Neural crest cell (in vitro differentiated cells): ENCODE data around the gene CPSF4L. TPM values are rescaled to one million over a fixed set of nuclear protein-coding genes. Genes with fewer than 3 reads are reported as not detected.

Source experiments
- DNase-seq: peaks from one replicate; pipeline ENCODE4 v3.0.0; 2021; ENCODE audit warnings: low read depth, mixed read lengths, low spot score
- H3K27ac Mint-ChIP-seq: one replicate; pipeline ENCODE4 v1.8.0; 2021; ENCODE audit warnings: mild to moderate bottlenecking, mixed read lengths; ENCODE audit not compliant: unreplicated experiment
- H3K27me3 Mint-ChIP-seq: 2 replicates; pipeline ENCODE4 v1.8.0; 2021; ENCODE audit warnings: low read depth, mild to moderate bottlenecking, mixed read lengths
- H3K36me3 Mint-ChIP-seq: 2 replicates; pipeline ENCODE4 v1.8.0; 2021; ENCODE audit warnings: low read depth, mild to moderate bottlenecking, mixed read lengths
- H3K4me1 Mint-ChIP-seq: 2 replicates; pipeline ENCODE4 v1.8.0; 2021; ENCODE audit warnings: mixed read lengths
- H3K4me3 Mint-ChIP-seq: one replicate; pipeline ENCODE4 v1.8.0; 2021; ENCODE audit warnings: mild to moderate bottlenecking, mixed read lengths
- H3K9me3 Mint-ChIP-seq: 2 replicates; pipeline ENCODE4 v1.8.0; 2021; ENCODE audit warnings: mixed read lengths
- total RNA-seq: library from RNA; stranded (reverse); gene quantifications from 2 replicates; pipeline ENCODE4 v1.2.1, GENCODE V29; 2021
- TF ChIP-seq, protein P1 (sequence below): fragments of 200-600 bp; sonication (generic); conservative IDR thresholded peaks from 2 replicates; pipeline ENCODE4 v1.5.0; 2021; ENCODE audit warnings: antibody characterized with exemption, mild to moderate bottlenecking

The CPSF4L gene
- total RNA-seq, 1 donor from 2014 or later = not detected

DNA sequence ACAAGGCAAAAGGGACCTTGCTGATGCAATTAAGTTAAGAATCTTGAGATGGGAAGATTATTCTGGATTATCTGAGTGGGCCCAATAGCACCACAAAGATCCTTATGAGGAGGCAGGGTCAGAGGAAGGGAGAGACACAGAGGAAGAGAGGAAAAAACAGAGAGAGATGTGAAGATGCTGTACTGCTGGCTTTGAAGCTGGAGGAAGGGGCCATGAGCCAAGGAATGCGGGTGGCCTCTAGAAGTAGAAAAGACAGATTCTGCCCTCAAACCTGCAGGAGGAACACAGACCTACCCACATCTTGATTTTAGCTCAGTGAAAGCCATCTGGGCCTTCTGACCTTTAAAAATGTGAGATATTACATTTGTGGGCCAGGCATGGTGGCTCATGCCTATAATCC, 8.1 kb upstream of the CPSF4L start:
- Mint-ChIP-seq H3K27ac (no peak overlapping the region), H3K4me1 (peaks cover 30% of the 10 kb centered on the region), H3K9me3 (no peaks in the 10 kb centered on the region), H3K36me3 (no peaks in the 10 kb centered on the region), H3K27me3 (peaks cover 51% of the 10 kb centered on the region), H3K4me3 (no peak overlapping the region)
- TF ChIP-seq, protein P1, sequence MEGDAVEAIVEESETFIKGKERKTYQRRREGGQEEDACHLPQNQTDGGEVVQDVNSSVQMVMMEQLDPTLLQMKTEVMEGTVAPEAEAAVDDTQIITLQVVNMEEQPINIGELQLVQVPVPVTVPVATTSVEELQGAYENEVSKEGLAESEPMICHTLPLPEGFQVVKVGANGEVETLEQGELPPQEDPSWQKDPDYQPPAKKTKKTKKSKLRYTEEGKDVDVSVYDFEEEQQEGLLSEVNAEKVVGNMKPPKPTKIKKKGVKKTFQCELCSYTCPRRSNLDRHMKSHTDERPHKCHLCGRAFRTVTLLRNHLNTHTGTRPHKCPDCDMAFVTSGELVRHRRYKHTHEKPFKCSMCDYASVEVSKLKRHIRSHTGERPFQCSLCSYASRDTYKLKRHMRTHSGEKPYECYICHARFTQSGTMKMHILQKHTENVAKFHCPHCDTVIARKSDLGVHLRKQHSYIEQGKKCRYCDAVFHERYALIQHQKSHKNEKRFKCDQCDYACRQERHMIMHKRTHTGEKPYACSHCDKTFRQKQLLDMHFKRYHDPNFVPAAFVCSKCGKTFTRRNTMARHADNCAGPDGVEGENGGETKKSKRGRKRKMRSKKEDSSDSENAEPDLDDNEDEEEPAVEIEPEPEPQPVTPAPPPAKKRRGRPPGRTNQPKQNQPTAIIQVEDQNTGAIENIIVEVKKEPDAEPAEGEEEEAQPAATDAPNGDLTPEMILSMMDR = no peak
- no peak for DNase-seq

- Mint-ChIP-seq H3K27me3 (peaks cover 46% of the 10 kb centered on the region), H3K4me1 (peaks cover 30% of the 10 kb centered on the region), H3K36me3 (no peaks in the 10 kb centered on the region), H3K9me3 (no peaks in the 10 kb centered on the region), H3K27ac (no peak overlapping the region), H3K4me3 (no peak overlapping the region)
- TF ChIP-seq, protein P1 = no peak
- no peak for DNase-seq
Observed at GRCh38 chr17:73269329-73269615, 7.6 kb upstream of the CPSF4L start.

DNA sequence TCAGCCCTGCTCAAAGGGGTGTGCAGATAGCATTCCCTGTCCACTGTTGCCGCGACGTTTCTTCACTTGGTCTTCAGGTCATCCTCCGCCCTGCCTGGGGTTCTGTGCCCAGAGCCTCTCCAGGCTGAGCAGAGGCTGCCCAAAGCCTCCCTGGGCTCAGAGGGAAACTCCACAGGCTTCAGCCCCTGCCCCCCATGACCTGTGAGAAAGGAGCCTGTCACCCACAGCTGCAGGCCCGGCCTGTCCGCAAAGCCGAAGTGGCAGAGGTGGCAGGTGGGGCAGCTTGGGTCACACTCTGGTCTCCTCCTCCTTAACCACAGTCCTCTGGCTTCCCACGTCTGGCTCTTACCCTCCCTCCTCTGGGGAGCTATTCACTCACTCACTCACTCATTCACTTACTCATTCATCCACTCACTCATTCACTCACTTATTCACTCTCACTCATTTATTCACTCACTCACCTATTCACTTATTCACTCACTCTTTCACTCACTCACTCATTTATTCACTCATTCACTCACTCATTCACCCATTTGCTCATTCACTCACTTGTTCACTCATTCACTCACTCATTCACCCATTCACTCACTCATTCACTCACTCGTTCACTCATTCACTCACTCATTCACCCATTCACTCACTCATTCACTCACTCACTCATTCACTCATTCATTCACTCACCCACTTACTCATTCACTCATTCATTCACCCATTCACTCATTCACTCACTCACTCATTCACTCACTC, 7.1 kb upstream of the CPSF4L start:
- H3K36me3 Mint-ChIP-seq = no peaks in the 10 kb centered on the region
- H3K27me3 Mint-ChIP-seq = peaks cover 44% of the 10 kb centered on the region
- H3K4me1 Mint-ChIP-seq = peaks cover 30% of the 10 kb centered on the region
- no peaks in the 10 kb centered on the region for H3K9me3 Mint-ChIP-seq
- TF ChIP-seq, protein P1 = no peak
- no peak for DNase-seq
- H3K4me3 Mint-ChIP-seq = no peak overlapping the region
- no peak overlapping the region for H3K27ac Mint-ChIP-seq

DNA sequence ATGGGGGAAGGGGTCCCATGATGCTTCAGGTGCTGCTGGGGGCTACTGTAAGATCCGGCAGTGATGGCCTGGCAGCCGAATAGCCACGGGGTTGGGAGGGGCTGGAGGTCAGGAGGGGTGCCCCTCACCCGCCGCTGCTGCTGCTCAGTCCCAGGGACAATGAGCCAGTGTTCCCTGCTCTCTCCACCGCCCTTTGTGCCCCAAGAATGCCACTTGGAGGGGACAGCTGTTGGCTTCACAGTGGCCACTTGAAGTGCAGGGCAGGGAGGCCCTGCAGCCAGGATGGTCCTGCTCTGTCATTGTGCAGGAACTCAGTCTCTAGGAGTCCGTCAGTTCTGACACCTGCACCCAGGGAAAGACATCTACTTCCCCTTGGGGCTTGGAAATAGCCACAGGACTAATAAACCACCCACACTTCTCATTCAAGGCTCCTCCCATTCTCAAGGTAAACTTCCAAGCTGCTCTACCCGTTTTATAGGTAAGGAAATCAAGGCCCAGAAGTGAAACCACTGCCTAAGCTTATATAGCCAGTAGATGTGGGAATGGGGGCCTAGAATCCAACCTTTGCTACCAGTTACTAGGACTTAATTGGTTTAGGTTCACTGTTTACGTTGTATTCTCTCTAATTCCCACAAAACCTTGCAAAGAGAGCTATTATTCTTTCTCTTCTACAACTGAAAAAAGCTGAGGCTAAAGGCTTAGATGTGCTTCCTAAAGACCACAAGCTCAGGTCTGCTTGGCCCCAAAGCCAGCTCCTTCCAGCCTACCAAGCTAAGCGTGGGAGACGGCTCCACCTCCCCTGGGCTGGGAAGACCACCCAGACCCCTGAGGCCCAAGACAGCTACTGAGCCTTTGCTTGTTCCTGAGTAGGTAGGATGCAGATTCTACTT, 6.2 kb upstream of the CPSF4L start:
- TF ChIP-seq, protein P1 = no peak
- Mint-ChIP-seq H3K4me3 (no peak overlapping the region), H3K27me3 (peaks cover 44% of the 10 kb centered on the region), H3K27ac (no peak overlapping the region), H3K4me1 (peaks cover 36% of the 10 kb centered on the region), H3K9me3 (no peaks in the 10 kb centered on the region), H3K36me3 (no peaks in the 10 kb centered on the region)
- no peak for DNase-seq

- TF ChIP-seq, protein P1 = no peak
- Mint-ChIP-seq H3K36me3 (no peaks in the 10 kb centered on the region), H3K27me3 (peaks cover 46% of the 10 kb centered on the region), H3K4me3 (no peak overlapping the region), H3K4me1 (peaks cover 39% of the 10 kb centered on the region), H3K27ac (no peak overlapping the region), H3K9me3 (no peaks in the 10 kb centered on the region)
- DNase-seq = no peak
Observed at GRCh38 chr17:73266796-73267195, 5.1 kb upstream of the CPSF4L start.
